Astrocyte of the cerebellum (primary cell): Measurements from ENCODE around the gene METTL25.
A peak's percentile ranks its signal among the peaks of the same experiment; 100 is the strongest.

Experiments
- DNase-seq: peaks from one replicate; pipeline ENCODE4 v3.0.0-alpha.2; 2011; ENCODE audit warnings: low read depth
- H3K4me3 ChIP-seq: 2 replicates; pipeline ENCODE4 v1.5.1; 2011; ENCODE audit warnings: mild to moderate bottlenecking, low read depth, low read length, moderate library complexity
- CTCF ChIP-seq: IDR thresholded peaks from 2 replicates; pipeline ENCODE4 v1.5.1; 2012; ENCODE audit warnings: low read length, low read depth, moderate library complexity, mild to moderate bottlenecking; ENCODE audit errors: missing control alignments
- in situ Hi-C: cut with HindIII; loops from 2 replicates; pipeline ENCODE4 v1.10.0; 2017; ENCODE audit warnings: low sequenced_read_pairs

The METTL25 gene

DNA sequence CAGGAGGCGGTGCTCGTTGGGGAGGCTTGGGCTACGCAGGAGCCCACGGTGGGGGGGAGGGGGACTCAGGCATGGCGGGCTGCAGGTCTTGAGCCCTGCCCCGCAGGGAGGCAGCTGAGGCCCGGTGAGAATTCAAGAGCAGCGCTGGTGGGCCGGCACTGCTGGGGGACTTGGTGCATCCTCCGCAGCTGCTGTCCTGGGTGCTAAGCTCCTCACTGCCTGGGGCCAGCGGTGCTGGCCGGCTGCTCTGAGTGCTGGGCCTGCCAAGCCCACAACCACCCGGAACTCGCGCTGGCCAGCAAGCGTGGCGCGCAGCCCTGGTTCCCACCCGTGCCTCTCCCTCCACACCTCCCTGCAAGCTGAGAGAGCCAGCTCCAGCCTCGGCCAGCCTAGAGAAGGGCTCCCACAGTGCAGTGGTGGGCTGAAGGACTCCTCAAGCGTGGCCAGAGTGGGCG lies 3.2 kb downstream of the METTL25 start:
- TF ChIP-seq CTCF = no peak
- in situ Hi-C loops = no loop called here
- no peak for DNase-seq
- H3K4me3 ChIP-seq = no peak overlapping the region

DNA sequence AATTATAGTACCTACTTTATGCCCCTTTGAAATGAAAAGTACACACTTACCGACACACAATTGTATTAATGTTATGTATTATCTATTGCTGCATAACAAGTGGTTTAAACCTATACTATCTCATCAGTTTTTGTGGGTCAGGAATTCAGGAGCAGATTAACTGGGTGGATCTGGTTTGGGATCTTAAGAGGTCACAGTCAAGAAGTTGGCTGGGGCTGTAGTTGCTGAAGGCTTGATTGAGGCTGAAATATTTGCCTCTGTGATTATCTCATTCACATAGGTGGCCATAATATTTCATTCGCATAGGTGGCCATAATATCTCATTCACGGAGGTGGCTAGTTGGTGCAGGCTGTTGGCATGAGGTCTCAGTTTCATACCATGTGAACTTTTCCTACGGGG lies 5.7 kb downstream of the METTL25 start:
- H3K4me3 ChIP-seq = no peak overlapping the region
- no peak for DNase-seq
- no peak for TF ChIP-seq CTCF
- in situ Hi-C loops = no loop called here

- DNase-seq = no peak
- TF ChIP-seq CTCF = no peak
- in situ Hi-C loops = no loop called here
- H3K4me3 ChIP-seq = no peak overlapping the region
These were observed 7.9 kb downstream of the METTL25 start for GRCh38 chr12:82366197-82366596.

GRCh38 chr12:82375201-82375600 lies 16.9 kb downstream of the METTL25 start:
- DNase-seq = no peak
- no peak overlapping the region for H3K4me3 ChIP-seq
- in situ Hi-C loops = no loop called here
- TF ChIP-seq CTCF = no peak

DNA sequence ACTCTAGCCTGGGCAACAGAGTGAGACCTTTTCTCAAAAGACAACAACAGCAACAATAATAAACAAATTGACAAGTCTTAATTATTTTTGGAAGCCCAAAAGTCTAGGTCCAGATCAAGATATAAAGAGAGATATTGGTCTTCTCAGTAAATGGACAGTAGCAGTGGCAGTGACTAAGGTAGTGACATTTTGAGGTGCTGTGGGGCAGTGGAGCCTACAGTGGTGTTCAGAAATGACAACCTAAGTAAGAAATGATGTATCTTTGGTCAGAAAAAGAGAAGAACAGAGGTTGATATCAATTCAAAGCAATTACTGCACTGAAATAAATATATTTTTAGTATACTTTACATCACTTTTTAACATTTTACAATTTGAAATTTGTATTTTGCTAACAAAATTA lies 20.7 kb downstream of the METTL25 start:
- in situ Hi-C loops = no loop called here
- no peak overlapping the region for H3K4me3 ChIP-seq
- no peak for TF ChIP-seq CTCF
- DNase-seq = no peak

DNA sequence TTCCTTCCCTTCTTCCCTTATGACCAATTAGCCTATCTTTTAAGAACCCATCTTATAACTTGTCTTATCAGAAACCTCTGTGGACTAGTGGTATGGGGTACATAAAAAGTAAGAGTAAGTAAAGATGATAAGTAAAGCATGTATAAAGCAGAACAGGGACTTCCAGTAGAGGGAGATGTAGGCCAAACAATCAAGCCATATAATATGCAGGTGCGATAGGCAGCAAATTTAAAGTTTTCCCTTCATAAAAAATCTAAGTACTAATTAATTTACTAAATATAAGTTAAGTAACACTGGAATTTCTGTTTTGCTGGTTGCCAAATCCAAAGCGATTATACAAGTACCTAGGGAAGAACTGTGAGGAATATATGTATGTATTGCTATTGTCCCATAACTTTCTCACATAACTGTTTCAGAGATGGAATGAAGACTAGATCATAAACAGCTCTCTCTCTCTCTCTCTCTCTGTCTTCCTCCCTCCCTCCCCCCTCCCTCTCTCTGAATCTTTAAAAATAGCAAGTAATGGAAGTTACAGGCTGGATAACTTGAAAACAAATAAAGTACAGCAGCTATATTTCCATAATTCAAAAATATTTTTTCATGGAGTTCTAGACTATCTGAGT lies 25.7 kb downstream of the METTL25 start:
- TF ChIP-seq CTCF = peak; percentile 55
- peak; percentile 34 for DNase-seq
- in situ Hi-C loops = no loop called here
- no peak overlapping the region for H3K4me3 ChIP-seq
